ENCODE measurements around the gene GCM1.

DNA sequence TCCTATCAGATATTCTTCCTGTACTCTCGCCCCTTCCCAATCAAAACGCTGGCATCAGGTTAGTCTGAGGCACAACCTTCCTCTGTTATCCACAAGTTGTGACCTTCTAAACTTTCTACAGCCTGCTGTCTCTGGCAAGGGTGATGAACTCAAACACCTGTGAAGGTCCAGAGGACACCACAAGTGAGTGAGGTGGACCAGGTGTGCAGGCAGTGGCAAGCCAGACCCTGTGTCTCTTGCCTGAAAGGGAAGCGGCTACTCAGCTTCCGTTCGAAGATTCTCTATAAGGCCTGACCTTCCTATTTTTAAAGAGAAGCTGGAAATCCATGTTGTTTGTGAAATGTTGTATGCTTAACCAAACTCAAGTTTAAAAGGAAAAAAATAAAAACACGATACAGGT, 36.8 kb downstream of the GCM1 start:
- TF ChIP-seq TAF1 (IDR thresholded peaks at IDR 0.05; ENCODE audit: borderline replicate concordance, low read depth, low read length) (no peak), POLR2AphosphoS5 (IDR thresholded peaks at IDR 0.05; ENCODE audit: low read depth, low read length) (no peak)

Data from GM12892 (cell line).